WERI-Rb-1 (cell line): Measurements from ENCODE around the gene NLRP6.
"Not testable (repeated sequence)": the region's sequence is repeated elsewhere in the genome, so short reads cannot be mapped to it uniquely, and the experiment has no call there.

ENCODE experiments used
- DNase-seq: peaks from one replicate; pipeline ENCODE4 v3.0.0-alpha.2; 2020
- H3K27ac ChIP-seq: fragments of 250-450 bp; sonication (Bioruptor Pico); 2 replicates; pipeline ENCODE4 v1.5.1; 2020; ENCODE audit warnings: mild to moderate bottlenecking, moderate library complexity
- H3K27me3 ChIP-seq: fragments of 250-450 bp; sonication (Bioruptor Pico); 2 replicates; pipeline ENCODE4 v1.5.1; 2021; ENCODE audit warnings: mild to moderate bottlenecking, low read depth, moderate library complexity; ENCODE audit not compliant: insufficient read depth, severe bottlenecking
- H3K36me3 ChIP-seq: fragments of 250-450 bp; sonication (Bioruptor Pico); 2 replicates; pipeline ENCODE4 v1.5.1; 2020; ENCODE audit warnings: mild to moderate bottlenecking, moderate library complexity
- H3K4me3 ChIP-seq: 2 replicates; pipeline ENCODE4 v1.5.1; 2011; ENCODE audit warnings: low read depth, mild to moderate bottlenecking, control low read depth, low read length
- H3K9me3 ChIP-seq: fragments of 250-450 bp; sonication (Bioruptor Pico); 2 replicates; pipeline ENCODE4 v1.5.1; 2021; ENCODE audit warnings: mild to moderate bottlenecking, moderate library complexity; ENCODE audit not compliant: severe bottlenecking
- CTCF ChIP-seq: IDR thresholded peaks from 2 replicates; pipeline ENCODE4 v1.5.1; 2011; ENCODE audit warnings: low read depth, mild to moderate bottlenecking, control low read depth, inconsistent platforms, low read length

Gene NLRP6

GRCh38 chr11:259413-259812, 18.8 kb upstream of the NLRP6 start:
- no peaks in the 10 kb centered on the region for H3K27me3 ChIP-seq
- no peaks in the 10 kb centered on the region for H3K9me3 ChIP-seq
- DNase-seq = no peak
- no peak for TF ChIP-seq CTCF
- H3K36me3 ChIP-seq = no peaks in the 10 kb centered on the region
- no peak overlapping the region for H3K27ac ChIP-seq
- no peak overlapping the region for H3K4me3 ChIP-seq

- Histone ChIP-seq H3K36me3 (no peaks in the 10 kb centered on the region), H3K9me3 (peaks cover 4% of the 10 kb centered on the region), H3K27ac (no peak overlapping the region), H3K4me3 (no peak overlapping the region), H3K27me3 (no peaks in the 10 kb centered on the region)
- no peak for TF ChIP-seq CTCF
- no peak for DNase-seq
These were observed 16.6 kb upstream of the NLRP6 start for GRCh38 chr11:261624-262023.

- no peak for DNase-seq
- no peaks in the 10 kb centered on the region for H3K36me3 ChIP-seq
- H3K4me3 ChIP-seq = no peak overlapping the region
- no peak for TF ChIP-seq CTCF
- H3K27me3 ChIP-seq = no peaks in the 10 kb centered on the region
- H3K9me3 ChIP-seq = peaks cover 4% of the 10 kb centered on the region
- H3K27ac ChIP-seq = no peak overlapping the region
These were observed 11.3 kb upstream of the NLRP6 start for GRCh38 chr11:266676-267439.

GRCh38 chr11:267491-267994, 10.7 kb upstream of the NLRP6 start:
- DNase-seq = no peak
- TF ChIP-seq CTCF = no peak
- H3K4me3 ChIP-seq = no peak overlapping the region
- H3K27ac ChIP-seq = no peak overlapping the region
- peaks cover 4% of the 10 kb centered on the region for H3K9me3 ChIP-seq
- H3K36me3 ChIP-seq = no peaks in the 10 kb centered on the region
- no peaks in the 10 kb centered on the region for H3K27me3 ChIP-seq

GRCh38 chr11:268716-269145, 9.5 kb upstream of the NLRP6 start:
- H3K27me3 ChIP-seq, H3K36me3 ChIP-seq, H3K4me3 ChIP-seq, DNase-seq, H3K9me3 ChIP-seq, H3K27ac ChIP-seq: not testable (repeated sequence)

DNA sequence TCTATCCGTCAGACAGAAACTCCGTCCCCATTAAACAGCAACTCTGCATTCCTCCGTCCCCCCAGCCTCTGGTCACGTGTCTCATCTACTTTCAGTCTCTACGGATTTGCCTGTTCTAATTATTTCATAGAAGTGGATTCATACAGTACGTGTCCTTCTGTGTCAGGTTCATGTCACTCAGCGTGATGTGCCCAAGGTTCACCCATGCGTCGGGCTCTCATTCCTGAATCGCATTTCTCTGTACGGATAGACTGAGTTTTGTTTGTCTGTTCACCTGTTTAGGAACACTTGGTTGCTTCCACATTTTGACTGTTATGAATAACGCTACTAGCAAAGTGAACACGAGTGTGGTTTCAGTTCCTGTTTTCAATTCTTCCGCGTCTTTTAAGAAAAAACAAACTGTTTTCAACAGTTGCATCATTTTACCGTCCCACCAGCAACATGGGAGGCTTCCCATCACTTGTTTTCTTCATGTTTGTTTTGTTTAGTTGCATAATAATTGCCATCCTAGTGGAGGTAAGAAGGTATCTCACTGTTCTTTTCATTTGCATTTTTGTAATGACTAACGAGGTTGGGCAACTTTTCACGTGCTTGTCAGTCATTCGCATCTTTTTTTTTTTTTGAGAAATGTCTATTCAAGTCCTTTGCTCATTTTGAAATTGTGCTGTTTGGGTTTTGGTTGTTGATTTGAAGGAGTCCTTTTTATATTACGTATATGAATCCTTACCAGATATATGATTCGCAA, 8.9 kb upstream of the NLRP6 start:
- no peak overlapping the region for H3K4me3 ChIP-seq
- H3K27me3 ChIP-seq = no peaks in the 10 kb centered on the region
- no peak for DNase-seq
- no peaks in the 10 kb centered on the region for H3K36me3 ChIP-seq
- no peak overlapping the region for H3K27ac ChIP-seq
- H3K9me3 ChIP-seq = peaks cover 4% of the 10 kb centered on the region
- no peak for TF ChIP-seq CTCF
